Urinary bladder (tissue), 4 donors: ENCODE data around the gene BCL3. TPM values are rescaled to one million over a fixed set of nuclear protein-coding genes. Genes with fewer than 3 reads are reported as not detected.
"Not testable (repeated sequence)": the region's sequence is repeated elsewhere in the genome, so short reads cannot be mapped to it uniquely, and the experiment has no call there.

Experiments used
- DNase-seq: peaks from one replicate; pipeline ENCODE4 v3.0.0-alpha.2; 2015; ENCODE audit errors: extremely low spot score
- H3K27ac ChIP-seq: one replicate; pipeline ENCODE4 v1.5.1; 2013; ENCODE audit warnings: low read depth, mild to moderate bottlenecking, moderate library complexity
- H3K36me3 ChIP-seq: one replicate; pipeline ENCODE4 v1.6.1; 2013; ENCODE audit warnings: mild to moderate bottlenecking, moderate library complexity; ENCODE audit not compliant: insufficient read depth
- H3K4me1 ChIP-seq: one replicate; pipeline ENCODE4 v1.6.1; 2013; ENCODE audit warnings: mild to moderate bottlenecking, moderate library complexity; ENCODE audit not compliant: insufficient read depth
- H3K4me3 ChIP-seq: one replicate; pipeline ENCODE4 v1.5.1; 2013; ENCODE audit warnings: low read depth, low read length
- WGBS: extraction: QIAGEN DNeasy Blood & Tissue Kit; methylation state at CpG from one replicate; pipeline ENCODE4 v1.1.7; 2013; 5-methylcytosine and 5-hydroxymethylcytosine counted together
- polyA plus RNA-seq: library from polyadenylated mRNA; stranded (reverse); fragments of 200-250 nt; gene quantifications from one replicate; pipeline ENCODE4 v1.2.3, GENCODE V29; 2013
- total RNA-seq: library from RNA; depleted of rRNA; stranded (reverse); fragments of >200 nt; gene quantifications from one replicate; pipeline ENCODE4 v1.2.3, GENCODE V29; 2014
- donor health status: healthy with polysubstance abuse.
- donor health status: healthy.

The BCL3 gene
- total and polyA plus RNA-seq, 2 donors: 2.5 to 93.0 TPM

DNA sequence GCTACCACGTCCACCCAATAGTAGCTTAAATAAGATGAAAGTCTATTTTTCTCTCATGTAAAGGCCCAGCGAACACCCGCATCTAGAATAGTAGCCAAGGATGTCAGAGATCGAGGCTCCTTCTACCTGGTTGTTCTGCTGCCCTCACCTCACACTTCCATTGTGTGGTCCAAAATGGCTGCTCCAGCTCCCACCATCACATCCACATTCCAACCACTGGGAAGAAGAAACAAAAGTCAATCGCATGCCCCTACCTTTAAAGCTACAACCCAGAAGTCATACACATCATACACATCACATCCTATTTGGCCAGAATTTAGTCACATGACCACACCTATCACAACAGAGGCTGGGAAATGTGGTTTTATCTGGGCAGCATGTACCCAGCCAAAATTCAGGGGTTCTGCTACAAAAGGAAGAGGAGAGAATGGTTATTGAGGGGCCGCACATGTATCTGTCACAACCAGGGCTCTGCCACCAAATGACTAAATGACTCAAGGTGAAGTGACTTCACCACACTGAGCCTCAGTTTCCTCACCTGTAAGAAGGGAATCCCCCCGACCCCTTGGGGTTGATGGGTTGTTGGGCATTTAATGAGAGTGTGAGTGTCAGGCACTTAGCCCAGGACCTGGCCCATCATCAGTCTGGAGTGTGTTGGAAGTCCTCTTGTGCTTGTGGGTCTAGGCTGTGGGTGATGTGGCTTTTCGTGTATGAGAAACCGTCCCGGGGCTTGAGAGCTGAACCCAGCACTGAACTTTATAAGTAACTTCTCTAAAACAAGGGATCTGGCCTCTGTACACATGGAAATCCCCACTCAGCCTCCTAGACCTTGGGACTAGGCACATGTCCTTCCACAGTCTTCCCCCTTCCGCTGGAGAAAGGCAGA is 19.0 kb downstream of the BCL3 start:
- no peak overlapping the region for H3K4me3 ChIP-seq
- H3K27ac ChIP-seq: no peak overlapping the region
- no peak for DNase-seq
- WGBS: 77% methylated on average over 11 of the region's 11 CpGs
- no peaks in the 10 kb centered on the region for H3K4me1 ChIP-seq
- H3K36me3 ChIP-seq: no peaks in the 10 kb centered on the region

- Histone ChIP-seq H3K4me3 (no peak overlapping the region), H3K36me3 (no peaks in the 10 kb centered on the region), H3K27ac (no peak overlapping the region), H3K4me1 (no peaks in the 10 kb centered on the region)
- WGBS: 17% methylated on average over 15 of the region's 15 CpGs
- DNase-seq: no peak
Measured at GRCh38 chr19:44770550-44771257, 22.2 kb downstream of the BCL3 start.

DNA sequence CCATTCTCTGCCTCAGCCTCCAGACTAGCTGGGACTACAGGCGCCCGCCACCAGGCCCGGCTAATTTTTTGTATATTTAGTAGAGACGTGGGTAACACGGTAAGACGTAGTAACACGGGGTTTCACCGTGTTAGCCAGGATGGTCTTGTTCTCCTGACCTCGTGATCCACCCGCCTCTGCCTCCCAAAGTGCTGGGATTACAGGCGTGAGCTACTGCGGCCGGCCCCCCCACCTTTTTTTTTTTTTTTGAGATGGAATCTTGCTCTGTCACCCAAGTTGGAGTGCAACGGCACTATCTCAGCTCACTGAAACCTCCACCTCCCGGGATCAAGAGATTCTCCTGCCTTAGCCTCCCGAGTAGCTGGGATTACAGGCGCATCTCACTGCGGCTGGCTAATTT is 23.6 kb downstream of the BCL3 start:
- not testable (repeated sequence) for H3K4me3 ChIP-seq, H3K4me1 ChIP-seq, H3K27ac ChIP-seq, H3K36me3 ChIP-seq, DNase-seq
- 68% methylated on average over 18 of the region's 18 CpGs for WGBS

DNA sequence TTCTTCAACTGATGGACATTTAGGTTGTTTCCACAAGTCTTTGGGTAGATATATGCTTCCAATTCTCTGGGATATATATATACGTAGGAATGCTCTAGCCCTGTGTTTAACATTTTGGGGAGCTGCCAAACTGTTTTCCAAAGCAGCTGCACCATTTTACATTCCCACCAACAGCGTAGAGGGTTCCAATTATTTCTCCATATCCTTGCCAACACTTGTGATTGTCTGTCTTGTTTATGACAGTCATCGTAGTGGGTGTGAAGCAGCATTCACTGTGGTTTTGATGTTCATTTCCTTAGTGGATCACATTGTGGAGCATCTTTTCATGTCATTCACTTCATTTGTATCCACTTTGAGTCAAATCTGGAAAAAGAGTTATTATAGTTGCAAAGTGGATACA is 24.5 kb downstream of the BCL3 start:
- DNase-seq: no peak
- no peaks in the 10 kb centered on the region for H3K36me3 ChIP-seq
- no peak overlapping the region for H3K4me3 ChIP-seq
- no peaks in the 10 kb centered on the region for H3K4me1 ChIP-seq
- H3K27ac ChIP-seq: no peak overlapping the region
- 38% methylated on average over 3 of the region's 3 CpGs for WGBS

- H3K27ac ChIP-seq: no peak overlapping the region
- 80% methylated on average over 6 of the region's 6 CpGs for WGBS
- DNase-seq: no peak
Measured at GRCh38 chr19:44775676-44776240, 27.2 kb downstream of the BCL3 start.

DNA sequence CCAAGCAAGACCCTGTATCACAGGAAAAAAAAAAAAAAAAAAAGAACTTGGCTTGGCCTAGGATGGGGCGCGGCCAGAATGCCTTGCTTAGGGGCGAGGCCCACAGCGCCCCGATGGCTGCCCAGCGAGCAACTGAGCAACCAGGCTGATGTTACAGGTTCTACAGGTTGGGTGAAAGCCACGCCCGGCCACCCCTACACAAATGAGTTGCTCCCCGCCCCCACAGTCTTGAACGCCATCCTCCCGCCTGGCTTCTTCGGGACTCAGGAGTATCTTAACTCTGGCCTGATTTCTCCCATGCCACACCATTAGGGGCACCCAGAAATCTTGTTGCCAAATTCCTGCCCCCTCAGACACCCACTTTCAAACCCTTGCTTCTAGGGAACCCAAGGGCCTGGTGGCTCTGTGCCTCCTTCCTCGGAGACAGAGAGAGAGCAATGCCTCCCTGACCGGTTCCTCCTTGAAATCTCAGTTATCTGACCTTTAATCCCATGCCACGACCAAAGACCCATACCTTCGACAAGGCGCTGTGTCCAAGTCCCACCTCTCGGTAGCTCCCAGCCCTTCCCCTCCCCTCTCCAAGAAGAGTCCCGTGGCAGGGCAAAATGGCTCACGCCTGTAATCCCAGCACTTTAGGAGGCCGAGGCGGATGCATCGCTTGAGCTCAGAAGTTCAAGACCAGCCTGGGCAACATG is 28.0 kb downstream of the BCL3 start:
- Histone ChIP-seq H3K27ac (peak overlapping the region; percentile 80), H3K4me3 (no peak overlapping the region), H3K4me1 (no peaks in the 10 kb centered on the region), H3K36me3 (no peaks in the 10 kb centered on the region)
- DNase-seq: peak; percentile 87
- WGBS: 86% methylated on average over 23 of the region's 23 CpGs

More at GRCh38 chr19:44775676-44776240, 27.2 kb downstream of the BCL3 start:
- H3K4me3 ChIP-seq: no peak overlapping the region
- no peaks in the 10 kb centered on the region for H3K36me3 ChIP-seq
- no peaks in the 10 kb centered on the region for H3K4me1 ChIP-seq

- 13% methylated on average over 47 of the region's 47 CpGs for WGBS
- Histone ChIP-seq H3K27ac (peak within 1 kb of the TSS; percentile 80), H3K4me1 (no peaks in the 10 kb centered on the region), H3K4me3 (no peak within 1 kb of the TSS), H3K36me3 (no peaks in the 10 kb centered on the region)
- no peak for DNase-seq
Measured at GRCh38 chr19:44777715-44778347, 29.3 kb downstream of the BCL3 start, which contains the start of gene CBLC. Gene CBLC (plus strand): TSS chr19:44777890. CDS start chr19:44777932, 42 bp downstream.

DNA sequence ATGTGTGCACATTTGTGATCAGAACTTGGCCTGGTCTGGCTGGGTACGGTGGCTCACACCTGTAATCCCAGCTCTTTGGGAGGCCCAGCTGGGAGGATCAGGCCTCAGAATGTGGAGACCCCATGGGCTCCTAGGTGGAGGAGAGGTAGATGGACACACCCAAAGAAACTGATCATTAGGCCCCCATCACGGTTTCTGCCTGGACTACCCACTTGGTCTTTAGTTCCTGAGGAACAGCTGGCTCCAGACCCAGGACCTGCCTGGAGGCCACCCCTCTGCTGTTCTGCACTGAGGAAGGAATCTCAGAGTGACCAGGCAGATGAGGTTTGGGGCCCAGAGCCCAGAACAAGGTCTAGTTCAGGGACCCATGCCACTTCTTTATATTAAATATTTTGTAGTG is 30.6 kb downstream of the BCL3 start:
- no peaks in the 10 kb centered on the region for H3K4me1 ChIP-seq
- no peak overlapping the region for H3K27ac ChIP-seq
- H3K4me3 ChIP-seq: no peak overlapping the region
- DNase-seq: no peak
- no peaks in the 10 kb centered on the region for H3K36me3 ChIP-seq
- 92% methylated on average over 2 of the region's 2 CpGs for WGBS

GRCh38 chr19:44781694-44782093 is 33.2 kb downstream of the BCL3 start:
- not testable (repeated sequence) for DNase-seq, H3K36me3 ChIP-seq, H3K4me1 ChIP-seq, H3K4me3 ChIP-seq, H3K27ac ChIP-seq
- 93% methylated on average over 2 of the region's 2 CpGs for WGBS

DNA sequence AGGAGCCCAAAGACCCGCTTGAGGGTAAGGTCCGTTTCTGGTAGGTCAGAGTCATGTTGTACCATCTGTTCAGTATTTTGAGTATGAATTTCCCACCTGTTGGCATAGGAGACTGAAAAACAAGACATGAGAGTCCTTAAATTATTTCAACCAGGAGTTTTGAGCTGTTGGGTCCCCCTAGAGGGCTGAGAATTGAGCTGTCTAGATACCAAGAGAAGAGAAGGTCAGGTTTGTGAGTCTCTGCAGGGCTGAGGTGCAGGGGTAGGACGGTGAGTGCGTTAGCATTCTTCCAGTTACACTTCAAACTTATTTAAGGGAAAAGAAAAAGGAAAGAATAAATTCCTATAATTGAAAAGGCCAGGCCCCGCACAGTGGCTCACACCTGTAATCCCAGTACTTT is 34.2 kb downstream of the BCL3 start:
- 79% methylated on average over 5 of the region's 5 CpGs for WGBS
- no peak for DNase-seq
- no peak overlapping the region for H3K4me3 ChIP-seq
- H3K36me3 ChIP-seq: no peaks in the 10 kb centered on the region
- no peaks in the 10 kb centered on the region for H3K4me1 ChIP-seq
- H3K27ac ChIP-seq: no peak overlapping the region

GRCh38 chr19:44783545-44783944 is 35.0 kb downstream of the BCL3 start:
- H3K4me1 ChIP-seq: no peaks in the 10 kb centered on the region
- H3K4me3 ChIP-seq: no peak overlapping the region
- no peaks in the 10 kb centered on the region for H3K36me3 ChIP-seq
- 98% methylated on average over 4 of the region's 4 CpGs for WGBS
- DNase-seq: no peak
- H3K27ac ChIP-seq: no peak overlapping the region

GRCh38 chr19:44785271-44785670 is 36.8 kb downstream of the BCL3 start:
- 71% methylated on average over 3 of the region's 3 CpGs for WGBS
- Histone ChIP-seq H3K4me3 (no peak overlapping the region), H3K27ac (no peak overlapping the region), H3K4me1 (no peaks in the 10 kb centered on the region), H3K36me3 (peaks cover 2% of the 10 kb centered on the region)
- no peak for DNase-seq

DNA sequence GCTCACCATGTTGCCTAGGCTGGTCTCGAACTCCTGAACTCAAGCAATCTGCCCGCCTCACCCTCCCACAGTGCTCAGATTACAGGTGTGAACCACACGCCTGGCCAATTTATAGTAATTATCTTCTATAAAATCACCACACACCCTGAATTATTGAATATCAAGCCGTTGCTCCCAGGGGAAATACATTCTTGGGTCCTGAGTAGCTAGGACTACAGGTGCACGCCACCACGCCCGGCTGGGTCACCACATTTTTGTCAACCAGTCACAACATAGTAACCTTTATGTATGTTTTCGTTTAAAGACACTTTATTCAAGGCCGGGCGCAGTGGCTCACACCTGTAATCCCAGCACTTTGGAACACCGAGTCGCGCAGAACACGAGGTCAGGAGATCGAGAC is 37.5 kb downstream of the BCL3 start:
- H3K27ac ChIP-seq: no peak overlapping the region
- no peaks in the 10 kb centered on the region for H3K4me1 ChIP-seq
- H3K4me3 ChIP-seq: no peak overlapping the region
- H3K36me3 ChIP-seq: peaks cover 2% of the 10 kb centered on the region
- 90% methylated on average over 15 of the region's 15 CpGs for WGBS
- DNase-seq: no peak
